MM.1S (cell line): ENCODE measurements around the gene STARD5.

Experiments
- DNase-seq: peaks from one replicate; pipeline ENCODE4 v3.0.0-alpha.2; 2015
- H2AFZ ChIP-seq: fragments of 300-600 bp; sonication (generic); 2 replicates; pipeline ENCODE4 v1.6.0; 2016; ENCODE audit warnings: antibody characterized with exemption, low read length
- H3F3A ChIP-seq: fragments of 300-600 bp; sonication (generic); 2 replicates; pipeline ENCODE4 v1.6.1; 2016; ENCODE audit warnings: mild to moderate bottlenecking, antibody characterized with exemption, low read length, moderate library complexity, mixed read lengths; ENCODE audit not compliant: insufficient read depth
- H3K27ac ChIP-seq: fragments of 300-600 bp; sonication (generic); 2 replicates; pipeline ENCODE4 v1.5.1; 2016; ENCODE audit warnings: mild to moderate bottlenecking, low read length
- H3K27me3 ChIP-seq: fragments of 300-600 bp; sonication (generic); replicated peaks from 2 replicates; pipeline ENCODE4 v1.6.0; 2016; ENCODE audit warnings: low read length; ENCODE audit not compliant: insufficient read depth
- H3K36me3 ChIP-seq: fragments of 300-600 bp; sonication (generic); replicated peaks from 2 replicates; pipeline ENCODE4 v1.6.1; 2016; ENCODE audit warnings: mild to moderate bottlenecking, low read length, mixed read lengths; ENCODE audit not compliant: insufficient read depth
- H3K4me1 ChIP-seq: fragments of 300-600 bp; sonication (generic); 2 replicates; pipeline ENCODE4 v1.6.1; 2016; ENCODE audit warnings: low read length, mixed read lengths
- H3K4me2 ChIP-seq: fragments of 300-600 bp; sonication (generic); 2 replicates; pipeline ENCODE4 v1.6.0; 2016; ENCODE audit warnings: low read depth, low read length
- H3K4me3 ChIP-seq: fragments of 300-600 bp; sonication (generic); 2 replicates; pipeline ENCODE4 v1.5.1; 2016; ENCODE audit warnings: low read length, mixed read lengths
- H3K79me2 ChIP-seq: fragments of 300-600 bp; sonication (generic); 2 replicates; pipeline ENCODE4 v1.6.1; 2016; ENCODE audit warnings: mixed run types, low read length, mixed read lengths
- H3K9ac ChIP-seq: fragments of 300-600 bp; sonication (generic); 2 replicates; pipeline ENCODE4 v1.6.1; 2016; ENCODE audit warnings: low read length, mixed read lengths
- H3K9me2 ChIP-seq: fragments of 300-600 bp; sonication (generic); replicated peaks from 2 replicates; pipeline ENCODE4 v1.6.1; 2016; ENCODE audit warnings: mild to moderate bottlenecking, low read length, mixed read lengths; ENCODE audit not compliant: insufficient read depth
- H3K9me3 ChIP-seq: fragments of 300-600 bp; sonication (generic); replicated peaks from 2 replicates; pipeline ENCODE4 v1.6.1; 2016; ENCODE audit warnings: mild to moderate bottlenecking, low read length, mixed read lengths; ENCODE audit not compliant: insufficient read depth
- H4K20me1 ChIP-seq: fragments of 300-600 bp; sonication (generic); 2 replicates; pipeline ENCODE4 v1.6.1; 2016; ENCODE audit warnings: mild to moderate bottlenecking, low read length, moderate library complexity, mixed read lengths; ENCODE audit not compliant: insufficient read depth
- CTCF ChIP-seq: fragments of 300-600 bp; sonication (generic); IDR thresholded peaks from 2 replicates; pipeline ENCODE4 v1.5.1; 2016; ENCODE audit warnings: antibody characterized with exemption, low read length, mixed read lengths
- EZH2 ChIP-seq: fragments of 300-600 bp; sonication (generic); optimal IDR thresholded peaks from 2 replicates; pipeline ENCODE3; 2017; ENCODE audit warnings: low read depth, mild to moderate bottlenecking, antibody characterized with exemption, low read length, mixed read lengths
- EZH2phosphoT487 ChIP-seq: fragments of 300-600 bp; sonication (generic); IDR thresholded peaks from 2 replicates; pipeline ENCODE4 v1.6.1; 2018; ENCODE audit warnings: antibody characterized with exemption, low read length

The STARD5 gene

GRCh38 chr15:81285461-81285860 is 38.5 kb downstream of the STARD5 start:
- Histone ChIP-seq H2AFZ (no peak overlapping the region), H3K9me3 (no peaks in the 10 kb centered on the region)

GRCh38 chr15:81284256-81285031 is 39.5 kb downstream of the STARD5 start:
- Histone ChIP-seq H3K9ac (peak overlapping the region; percentile 12; the same call in 1 of the 2 replicates), H3K9me3 (no peaks in the 10 kb centered on the region), H3K79me2 (no peaks in the 10 kb centered on the region), H3K4me2 (peak overlapping the region; percentile 61), H3K27me3 (no peaks in the 10 kb centered on the region), H3F3A (0 out of 2 replicates have a peak, but pooled peaks cover 8% of the 10 kb centered on the region), H3K4me1 (peaks cover 31% of the 10 kb centered on the region), H4K20me1 (no peaks in the 10 kb centered on the region), H3K36me3 (no peaks in the 10 kb centered on the region), H3K9me2 (no peaks in the 10 kb centered on the region), H2AFZ (peak overlapping the region; percentile 75), H3K4me3 (no peak overlapping the region), H3K27ac (peak overlapping the region; percentile 64)
- TF ChIP-seq EZH2 (no peak), CTCF (no peak), EZH2phosphoT487 (no peak)
- peak; percentile 49 for DNase-seq

More at GRCh38 chr15:81285461-81285860, 38.5 kb downstream of the STARD5 start:
- Histone ChIP-seq H3K27ac (no peak overlapping the region), H3K27me3 (no peaks in the 10 kb centered on the region), H3K9me2 (no peaks in the 10 kb centered on the region), H4K20me1 (no peaks in the 10 kb centered on the region), H3K9ac (no peak overlapping the region), H3K79me2 (no peaks in the 10 kb centered on the region), H3K4me2 (no peak overlapping the region), H3K36me3 (no peaks in the 10 kb centered on the region), H3K4me1 (peaks cover 31% of the 10 kb centered on the region), H3F3A (0 out of 2 replicates have a peak, but pooled peaks cover 8% of the 10 kb centered on the region), H3K4me3 (no peak overlapping the region)
- DNase-seq = no peak
- no peak for TF ChIP-seq EZH2phosphoT487
- no peak for TF ChIP-seq EZH2
- no peak for TF ChIP-seq CTCF

DNA sequence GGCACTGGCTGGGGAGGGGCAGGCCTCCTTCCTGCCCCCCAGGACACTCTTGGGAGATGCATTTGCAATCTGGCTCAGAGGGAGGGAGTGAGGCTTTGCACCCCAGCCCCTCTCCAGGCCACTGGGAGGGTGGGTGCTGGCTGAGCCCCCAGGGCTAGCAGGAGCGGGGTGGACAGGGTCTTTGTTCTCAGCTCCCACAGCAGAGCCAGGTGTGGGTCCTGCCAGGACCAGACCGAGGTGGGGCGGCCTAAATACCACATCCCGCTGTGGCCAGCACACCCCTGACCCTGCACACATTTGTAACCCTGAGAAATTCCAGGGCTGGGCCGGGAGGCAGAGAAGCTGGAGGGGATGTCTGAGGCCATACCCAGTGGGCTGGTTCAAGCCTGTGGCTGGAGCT is 41.0 kb downstream of the STARD5 start:
- Histone ChIP-seq H3K9me2 (no peaks in the 10 kb centered on the region), H3K9ac (no peak overlapping the region), H2AFZ (no peak overlapping the region), H4K20me1 (no peaks in the 10 kb centered on the region), H3K36me3 (no peaks in the 10 kb centered on the region), H3K27ac (no peak overlapping the region), H3K4me2 (no peak overlapping the region), H3K4me1 (peaks cover 31% of the 10 kb centered on the region), H3F3A (0 out of 2 replicates have a peak, but pooled peaks cover 8% of the 10 kb centered on the region), H3K9me3 (no peaks in the 10 kb centered on the region), H3K4me3 (no peak overlapping the region), H3K79me2 (no peaks in the 10 kb centered on the region), H3K27me3 (no peaks in the 10 kb centered on the region)
- no peak for TF ChIP-seq CTCF
- no peak for TF ChIP-seq EZH2phosphoT487
- no peak for TF ChIP-seq EZH2
- DNase-seq = no peak
